ENCODE measurements around the gene GSTM1. TPM values are rescaled to one million over a fixed set of nuclear protein-coding genes. Genes with fewer than 3 reads are reported as not detected.
A peak's percentile ranks its signal among the peaks of the same experiment; 100 is the strongest.

The GSTM1 gene
- total RNA-seq, 1 donor from 2014 or later = 16.7 TPM

- Histone ChIP-seq H3K4me1 (ENCODE audit: control insufficient read depth in 3 of 3, insufficient read depth in 3 of 3, low read length in 3 of 3) (peaks cover 0 to 4% (median 1%) of the 10 kb centered on the region in 3 donors), H3K27ac (ENCODE audit: low read depth, low read length) (no peak overlapping the region), H3K9ac (ENCODE audit: low read depth in 1 of 3, low read length in 3 of 3) (peak overlapping the region in 1 of 3 donors; percentile 10), H3K4me3 (ENCODE audit: low read length in 3 of 3) (peak overlapping the region; percentile 2 to 58 (median 41)), H3K9me3 (ENCODE audit: control insufficient read depth in 3 of 3, low read length in 3 of 3) (no peaks in the 10 kb centered on the region), H3K36me3 (ENCODE audit: control insufficient read depth in 3 of 3, insufficient read depth in 3 of 3, low read length in 3 of 3) (no peaks in the 10 kb centered on the region), H3K27me3 (ENCODE audit: control insufficient read depth in 3 of 3, insufficient read depth in 3 of 3, low read length in 3 of 3) (no peaks in the 10 kb centered on the region)
Observed at GRCh38 chr1:109649491-109649914, 38.1 kb upstream of the GSTM1 start.

- no peaks in the 10 kb centered on the region for H3K9me3 ChIP-seq (ENCODE audit: control insufficient read depth in 3 of 3, low read length in 3 of 3)
- H3K36me3 ChIP-seq (ENCODE audit: control insufficient read depth in 3 of 3, insufficient read depth in 3 of 3, low read length in 3 of 3) = no peaks in the 10 kb centered on the region
- no peak overlapping the region for H3K4me3 ChIP-seq (ENCODE audit: low read length in 3 of 3)
- H3K9ac ChIP-seq (ENCODE audit: low read depth in 1 of 3, low read length in 3 of 3) = no peak overlapping the region
- no peak overlapping the region for H3K27ac ChIP-seq (ENCODE audit: low read depth, low read length)
- no peaks in the 10 kb centered on the region for H3K27me3 ChIP-seq (ENCODE audit: control insufficient read depth in 3 of 3, insufficient read depth in 3 of 3, low read length in 3 of 3)
- peaks cover 6 to 15% (median 13%) of the 10 kb centered on the region in 3 donors for H3K4me1 ChIP-seq (ENCODE audit: control insufficient read depth in 3 of 3, insufficient read depth in 3 of 3, low read length in 3 of 3)
Observed at GRCh38 chr1:109650609-109651008, 37.0 kb upstream of the GSTM1 start.

GRCh38 chr1:109652402-109652801 lies 35.2 kb upstream of the GSTM1 start:
- no peak overlapping the region for H3K4me3 ChIP-seq (ENCODE audit: low read length in 3 of 3)
- no peaks in the 10 kb centered on the region for H3K9me3 ChIP-seq (ENCODE audit: control insufficient read depth in 3 of 3, low read length in 3 of 3)
- H3K27ac ChIP-seq (ENCODE audit: low read depth, low read length) = no peak overlapping the region
- H3K9ac ChIP-seq (ENCODE audit: low read depth in 1 of 3, low read length in 3 of 3) = no peak overlapping the region
- H3K27me3 ChIP-seq (ENCODE audit: control insufficient read depth in 3 of 3, insufficient read depth in 3 of 3, low read length in 3 of 3) = no peaks in the 10 kb centered on the region
- H3K4me1 ChIP-seq (ENCODE audit: control insufficient read depth in 3 of 3, insufficient read depth in 3 of 3, low read length in 3 of 3) = peaks cover 12 to 31% (median 20%) of the 10 kb centered on the region in 3 donors
- peaks cover 0 to 2% (median 0%) of the 10 kb centered on the region in 3 donors for H3K36me3 ChIP-seq (ENCODE audit: control insufficient read depth in 3 of 3, insufficient read depth in 3 of 3, low read length in 3 of 3)

GRCh38 chr1:109653306-109653705 lies 34.3 kb upstream of the GSTM1 start:
- peaks cover 16 to 37% (median 20%) of the 10 kb centered on the region in 3 donors for H3K4me1 ChIP-seq (ENCODE audit: control insufficient read depth in 3 of 3, insufficient read depth in 3 of 3, low read length in 3 of 3)
- H3K27me3 ChIP-seq (ENCODE audit: control insufficient read depth in 3 of 3, insufficient read depth in 3 of 3, low read length in 3 of 3) = no peaks in the 10 kb centered on the region
- H3K27ac ChIP-seq (ENCODE audit: low read depth, low read length) = no peak overlapping the region
- H3K9ac ChIP-seq (ENCODE audit: low read depth in 1 of 3, low read length in 3 of 3) = no peak overlapping the region
- H3K4me3 ChIP-seq (ENCODE audit: low read length in 3 of 3) = no peak overlapping the region
- no peaks in the 10 kb centered on the region for H3K9me3 ChIP-seq (ENCODE audit: control insufficient read depth in 3 of 3, low read length in 3 of 3)
- peaks cover 0 to 10% (median 3%) of the 10 kb centered on the region in 3 donors for H3K36me3 ChIP-seq (ENCODE audit: control insufficient read depth in 3 of 3, insufficient read depth in 3 of 3, low read length in 3 of 3)

GRCh38 chr1:109654519-109654918 lies 33.1 kb upstream of the GSTM1 start:
- peak overlapping the region; percentile 83 for H3K27ac ChIP-seq (ENCODE audit: low read depth, low read length)

GRCh38 chr1:109655615-109656519 lies 31.8 kb upstream of the GSTM1 start, which contains the start of gene GSTM4:
GSTM4 (plus strand) TSS chr1:109656099; CDS start chr1:109656390, 291 bp downstream.
- peaks cover 19 to 40% (median 23%) of the 10 kb centered on the region in 3 donors for H3K4me1 ChIP-seq (ENCODE audit: control insufficient read depth in 3 of 3, insufficient read depth in 3 of 3, low read length in 3 of 3)
- peak within 1 kb of the TSS; percentile 83 for H3K27ac ChIP-seq (ENCODE audit: low read depth, low read length)
- H3K9me3 ChIP-seq (ENCODE audit: control insufficient read depth in 3 of 3, low read length in 3 of 3) = no peaks in the 10 kb centered on the region
- peak within 1 kb of the TSS; percentile 83 to 96 (median 95) for H3K9ac ChIP-seq (ENCODE audit: low read depth in 1 of 3, low read length in 3 of 3)
- no peaks in the 10 kb centered on the region for H3K27me3 ChIP-seq (ENCODE audit: control insufficient read depth in 3 of 3, insufficient read depth in 3 of 3, low read length in 3 of 3)
- H3K4me3 ChIP-seq (ENCODE audit: low read length in 3 of 3) = peak within 1 kb of the TSS; percentile 82 to 95 (median 93)
- peaks cover 13 to 29% (median 17%) of the 10 kb centered on the region in 3 donors for H3K36me3 ChIP-seq (ENCODE audit: control insufficient read depth in 3 of 3, insufficient read depth in 3 of 3, low read length in 3 of 3)

More at GRCh38 chr1:109654519-109654918, 33.1 kb upstream of the GSTM1 start:
- H3K4me3 ChIP-seq (ENCODE audit: low read length in 3 of 3) = no peak overlapping the region
- H3K36me3 ChIP-seq (ENCODE audit: control insufficient read depth in 3 of 3, insufficient read depth in 3 of 3, low read length in 3 of 3) = peaks cover 2 to 20% (median 6%) of the 10 kb centered on the region in 3 donors
- peak overlapping the region in 1 of 3 donors; percentile 25 for H3K9ac ChIP-seq (ENCODE audit: low read depth in 1 of 3, low read length in 3 of 3)
- no peaks in the 10 kb centered on the region for H3K9me3 ChIP-seq (ENCODE audit: control insufficient read depth in 3 of 3, low read length in 3 of 3)
- H3K4me1 ChIP-seq (ENCODE audit: control insufficient read depth in 3 of 3, insufficient read depth in 3 of 3, low read length in 3 of 3) = peaks cover 19 to 40% (median 23%) of the 10 kb centered on the region in 3 donors
- H3K27me3 ChIP-seq (ENCODE audit: control insufficient read depth in 3 of 3, insufficient read depth in 3 of 3, low read length in 3 of 3) = no peaks in the 10 kb centered on the region

GRCh38 chr1:109657395-109657794 lies 30.2 kb upstream of the GSTM1 start:
- H3K27me3 ChIP-seq (ENCODE audit: control insufficient read depth in 3 of 3, insufficient read depth in 3 of 3, low read length in 3 of 3) = no peaks in the 10 kb centered on the region
- peaks cover 21 to 34% (median 29%) of the 10 kb centered on the region in 3 donors for H3K36me3 ChIP-seq (ENCODE audit: control insufficient read depth in 3 of 3, insufficient read depth in 3 of 3, low read length in 3 of 3)
- H3K4me1 ChIP-seq (ENCODE audit: control insufficient read depth in 3 of 3, insufficient read depth in 3 of 3, low read length in 3 of 3) = peaks cover 19 to 40% (median 23%) of the 10 kb centered on the region in 3 donors
- H3K9me3 ChIP-seq (ENCODE audit: control insufficient read depth in 3 of 3, low read length in 3 of 3) = no peaks in the 10 kb centered on the region
- H3K4me3 ChIP-seq (ENCODE audit: low read length in 3 of 3) = no peak overlapping the region
- H3K27ac ChIP-seq (ENCODE audit: low read depth, low read length) = no peak overlapping the region
- no peak overlapping the region for H3K9ac ChIP-seq (ENCODE audit: low read depth in 1 of 3, low read length in 3 of 3)

- Histone ChIP-seq H3K4me3 (ENCODE audit: low read length in 3 of 3) (no peak overlapping the region), H3K9me3 (ENCODE audit: control insufficient read depth in 3 of 3, low read length in 3 of 3) (no peaks in the 10 kb centered on the region), H3K27me3 (ENCODE audit: control insufficient read depth in 3 of 3, insufficient read depth in 3 of 3, low read length in 3 of 3) (no peaks in the 10 kb centered on the region), H3K4me1 (ENCODE audit: control insufficient read depth in 3 of 3, insufficient read depth in 3 of 3, low read length in 3 of 3) (peaks cover 19 to 40% (median 24%) of the 10 kb centered on the region in 3 donors), H3K9ac (ENCODE audit: low read depth in 1 of 3, low read length in 3 of 3) (peak overlapping the region in 1 of 3 donors; percentile 19), H3K27ac (ENCODE audit: low read depth, low read length) (no peak overlapping the region), H3K36me3 (ENCODE audit: control insufficient read depth in 3 of 3, insufficient read depth in 3 of 3, low read length in 3 of 3) (peaks cover 22 to 34% (median 29%) of the 10 kb centered on the region in 3 donors)
Observed at GRCh38 chr1:109657970-109658369, 29.6 kb upstream of the GSTM1 start.

GRCh38 chr1:109658533-109659042 lies 29.0 kb upstream of the GSTM1 start:
- Histone ChIP-seq H3K36me3 (ENCODE audit: control insufficient read depth in 3 of 3, insufficient read depth in 3 of 3, low read length in 3 of 3) (peaks cover 22 to 34% (median 29%) of the 10 kb centered on the region in 3 donors), H3K9ac (ENCODE audit: low read depth in 1 of 3, low read length in 3 of 3) (peak overlapping the region in 1 of 3 donors; percentile 19), H3K27me3 (ENCODE audit: control insufficient read depth in 3 of 3, insufficient read depth in 3 of 3, low read length in 3 of 3) (no peaks in the 10 kb centered on the region), H3K4me3 (ENCODE audit: low read length in 3 of 3) (no peak overlapping the region), H3K4me1 (ENCODE audit: control insufficient read depth in 3 of 3, insufficient read depth in 3 of 3, low read length in 3 of 3) (peaks cover 19 to 42% (median 24%) of the 10 kb centered on the region in 3 donors), H3K9me3 (ENCODE audit: control insufficient read depth in 3 of 3, low read length in 3 of 3) (no peaks in the 10 kb centered on the region), H3K27ac (ENCODE audit: low read depth, low read length) (no peak overlapping the region)

Measured in skeletal muscle tissue (tissue), 4 donors.